ENCODE data around the gene CDK10. TPM values are rescaled to one million over a fixed set of nuclear protein-coding genes. Genes with fewer than 3 reads are reported as not detected.

The CDK10 gene
- total RNA-seq, 1 donor from 2014 or later, result 44.0 TPM

DNA sequence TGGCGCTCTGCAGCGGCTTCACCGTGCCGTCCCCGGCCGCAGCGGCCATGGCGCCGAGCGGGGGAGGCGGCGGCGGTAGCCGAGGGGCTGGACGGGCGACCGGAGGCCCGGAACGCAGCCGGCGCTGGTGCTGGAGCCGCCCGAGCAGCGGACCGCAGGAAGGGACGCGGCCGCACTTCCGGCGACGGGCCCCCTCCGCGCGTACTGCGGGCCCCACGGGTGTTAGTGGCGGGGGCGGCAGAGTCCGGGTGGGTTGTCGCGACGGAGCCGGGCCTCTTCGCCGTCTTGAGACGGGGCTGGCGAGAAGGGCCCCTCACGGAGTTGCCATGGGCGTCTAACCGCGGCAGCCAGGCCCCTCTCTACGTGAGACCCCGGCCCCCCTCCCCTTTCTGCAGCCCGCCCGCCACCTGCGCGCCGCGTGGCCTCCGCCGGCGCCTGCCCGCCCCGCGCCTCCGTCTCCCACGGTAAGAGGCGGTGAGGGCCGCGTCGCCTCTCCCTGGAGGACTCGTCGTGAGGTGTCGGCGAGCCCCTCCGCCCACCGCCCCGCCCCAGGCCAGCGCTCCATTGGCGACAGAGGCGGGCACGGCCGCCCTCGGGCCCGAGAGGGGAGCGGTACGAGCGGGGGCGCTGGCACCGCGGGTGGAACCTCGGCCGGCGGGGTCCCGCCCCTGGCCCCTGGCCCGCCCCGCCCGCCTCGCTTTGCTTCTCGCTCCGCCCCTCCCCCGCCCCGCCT, 34.5 kb downstream of the CDK10 start, which contains the start of the genes VPS9D1 and ZNF276:
VPS9D1 (minus strand) TSS at position 86 of the 733 bp plus-strand sequence; CDS start at position 49, 37 bp downstream.
ZNF276 (plus strand) TSS at position 725 of the 733 bp plus-strand sequence. CDS start 104 bp downstream, outside the sequence.
- Histone ChIP-seq H3K4me3 (peak within 1 kb of the TSS; percentile 80 to 91), H3K27me3 (no peaks in the 10 kb centered on the region), H3K36me3 (peaks cover 0 to 17% of the 10 kb centered on the region in 2 donors), H3K9me3 (no peaks in the 10 kb centered on the region), H3K4me1 (peaks cover 40% of the 10 kb centered on the region), H3K27ac (peak within 1 kb of the TSS; percentile 97)
- TF ChIP-seq POLR2AphosphoS5 (IDR thresholded peaks at IDR 0.05; ENCODE audit: insufficient read depth in 1 of 2, low read depth in 1 of 2) (peak in 1 of 2 donors; percentile 46), POLR2A (IDR thresholded peaks at IDR 0.05) (no peak)
- intact Hi-C loops (cut with DNase I), result loop anchor here (5.0 kb wide), 1 partner anchor 979 kb away; no protein-coding TSS in a partner anchor
- DNase-seq (ENCODE audit: extremely low spot score in 2 of 2), result no peak

DNA sequence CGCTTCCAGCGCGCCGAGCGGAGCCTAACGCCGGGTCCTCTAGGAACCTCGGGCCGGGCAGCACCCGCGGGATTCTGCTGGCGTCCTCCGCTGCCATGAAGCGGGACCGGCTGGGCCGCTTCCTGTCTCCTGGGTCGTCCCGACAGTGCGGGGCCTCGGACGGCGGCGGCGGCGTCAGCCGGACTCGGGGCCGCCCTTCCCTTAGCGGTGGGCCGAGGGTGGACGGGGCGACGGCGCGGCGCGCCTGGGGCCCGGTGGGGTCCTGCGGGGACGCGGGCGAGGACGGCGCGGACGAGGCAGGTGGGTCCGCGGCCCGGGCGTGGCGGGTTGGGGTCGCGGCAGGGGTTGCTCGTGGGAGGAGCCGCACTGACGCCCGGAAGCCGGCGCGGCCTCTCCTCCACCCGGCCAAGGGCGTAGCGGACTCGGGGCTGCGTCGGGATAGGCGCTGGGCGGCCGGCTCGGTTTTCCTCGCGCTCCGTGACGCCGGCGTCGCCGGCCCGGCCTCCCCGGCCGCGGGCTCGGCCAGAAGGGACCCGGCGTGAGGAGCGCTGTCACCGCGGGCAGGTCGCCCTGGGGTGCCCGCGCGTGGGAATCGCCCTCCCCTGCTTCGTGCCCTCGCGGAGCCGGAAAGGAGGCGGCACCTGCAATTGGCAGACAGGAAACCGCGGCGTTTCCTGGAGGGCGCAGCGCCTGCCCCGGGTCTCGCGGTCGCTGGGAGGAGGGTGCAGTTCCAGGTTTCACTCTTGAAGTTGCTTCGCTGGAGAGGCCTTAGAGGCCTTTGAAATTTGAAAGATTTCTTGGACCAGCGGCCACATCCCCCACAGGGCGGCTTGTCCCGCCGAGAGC, 35.3 kb downstream of the CDK10 start:
- TF ChIP-seq POLR2AphosphoS5 (IDR thresholded peaks at IDR 0.05; ENCODE audit: insufficient read depth in 1 of 2, low read depth in 1 of 2) (no peak), POLR2A (IDR thresholded peaks at IDR 0.05) (no peak)
- TF ChIP-seq, protein P1, sequence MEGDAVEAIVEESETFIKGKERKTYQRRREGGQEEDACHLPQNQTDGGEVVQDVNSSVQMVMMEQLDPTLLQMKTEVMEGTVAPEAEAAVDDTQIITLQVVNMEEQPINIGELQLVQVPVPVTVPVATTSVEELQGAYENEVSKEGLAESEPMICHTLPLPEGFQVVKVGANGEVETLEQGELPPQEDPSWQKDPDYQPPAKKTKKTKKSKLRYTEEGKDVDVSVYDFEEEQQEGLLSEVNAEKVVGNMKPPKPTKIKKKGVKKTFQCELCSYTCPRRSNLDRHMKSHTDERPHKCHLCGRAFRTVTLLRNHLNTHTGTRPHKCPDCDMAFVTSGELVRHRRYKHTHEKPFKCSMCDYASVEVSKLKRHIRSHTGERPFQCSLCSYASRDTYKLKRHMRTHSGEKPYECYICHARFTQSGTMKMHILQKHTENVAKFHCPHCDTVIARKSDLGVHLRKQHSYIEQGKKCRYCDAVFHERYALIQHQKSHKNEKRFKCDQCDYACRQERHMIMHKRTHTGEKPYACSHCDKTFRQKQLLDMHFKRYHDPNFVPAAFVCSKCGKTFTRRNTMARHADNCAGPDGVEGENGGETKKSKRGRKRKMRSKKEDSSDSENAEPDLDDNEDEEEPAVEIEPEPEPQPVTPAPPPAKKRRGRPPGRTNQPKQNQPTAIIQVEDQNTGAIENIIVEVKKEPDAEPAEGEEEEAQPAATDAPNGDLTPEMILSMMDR (IDR thresholded peaks at IDR 0.05), result no peak
- intact Hi-C loops (cut with DNase I), result loop anchor here (5.0 kb wide), 1 partner anchor 979 kb away; no protein-coding TSS in a partner anchor
- Histone ChIP-seq H3K36me3 (peaks cover 0 to 22% of the 10 kb centered on the region in 2 donors), H3K4me3 (peak overlapping the region; percentile 80 to 91), H3K9me3 (no peaks in the 10 kb centered on the region), H3K27ac (peak overlapping the region; percentile 97), H3K27me3 (no peaks in the 10 kb centered on the region), H3K4me1 (peaks cover 40% of the 10 kb centered on the region)
- no peak for DNase-seq (ENCODE audit: extremely low spot score in 2 of 2)

DNA sequence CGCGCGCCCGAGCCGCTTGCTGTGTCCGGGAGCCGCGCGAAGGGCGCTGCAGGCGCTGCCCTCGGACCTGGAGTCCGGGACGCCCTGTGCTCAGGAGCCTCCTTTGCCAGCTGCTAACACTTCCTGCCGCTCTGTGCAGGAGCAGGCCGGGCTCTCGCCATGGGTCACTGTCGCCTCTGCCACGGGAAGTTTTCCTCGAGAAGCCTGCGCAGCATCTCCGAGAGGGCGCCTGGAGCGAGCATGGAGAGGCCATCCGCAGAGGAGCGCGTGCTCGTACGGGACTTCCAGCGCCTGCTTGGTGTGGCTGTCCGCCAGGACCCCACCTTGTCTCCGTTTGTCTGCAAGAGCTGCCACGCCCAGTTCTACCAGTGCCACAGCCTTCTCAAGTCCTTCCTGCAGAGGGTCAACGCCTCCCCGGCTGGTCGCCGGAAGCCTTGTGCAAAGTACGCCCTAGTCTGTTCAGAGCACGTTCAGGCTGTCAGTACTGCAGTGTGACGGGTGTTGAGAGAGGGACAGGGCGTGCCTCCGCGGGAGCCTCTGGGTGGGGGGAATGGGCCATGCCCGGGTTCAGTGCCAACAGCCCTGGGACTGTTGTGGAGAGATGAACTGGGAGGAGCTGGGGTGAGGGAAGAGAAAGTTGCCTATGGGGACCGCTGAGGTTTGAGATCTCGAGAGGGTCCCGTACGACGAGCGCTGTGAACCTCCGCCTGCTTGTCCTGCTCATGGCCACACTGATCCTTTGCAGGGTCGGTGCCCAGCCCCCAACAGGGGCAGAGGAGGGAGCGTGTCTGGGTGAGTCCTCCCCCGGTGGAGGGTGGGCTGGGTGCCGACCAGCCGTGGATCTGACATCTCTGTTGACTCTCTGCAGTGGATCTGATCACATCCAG, 36.1 kb downstream of the CDK10 start:
- H3K36me3 ChIP-seq, result peaks cover 0 to 26% of the 10 kb centered on the region in 2 donors
- DNase-seq (ENCODE audit: extremely low spot score in 2 of 2), result no peak
- intact Hi-C loops (cut with DNase I), result loop anchor here (5.0 kb wide), 1 partner anchor 980 kb away; no protein-coding TSS in a partner anchor
- peak overlapping the region; percentile 80 to 91 for H3K4me3 ChIP-seq
- TF ChIP-seq POLR2AphosphoS5 (IDR thresholded peaks at IDR 0.05; ENCODE audit: insufficient read depth in 1 of 2, low read depth in 1 of 2), result peak in 1 of 2 donors; percentile 44
- TF ChIP-seq POLR2A (IDR thresholded peaks at IDR 0.05), result no peak
- TF ChIP-seq, protein P1 (IDR thresholded peaks at IDR 0.05), result no peak
- no peaks in the 10 kb centered on the region for H3K9me3 ChIP-seq
- no peaks in the 10 kb centered on the region for H3K27me3 ChIP-seq
- H3K27ac ChIP-seq, result peak overlapping the region; percentile 97
- peaks cover 40% of the 10 kb centered on the region for H3K4me1 ChIP-seq

DNA sequence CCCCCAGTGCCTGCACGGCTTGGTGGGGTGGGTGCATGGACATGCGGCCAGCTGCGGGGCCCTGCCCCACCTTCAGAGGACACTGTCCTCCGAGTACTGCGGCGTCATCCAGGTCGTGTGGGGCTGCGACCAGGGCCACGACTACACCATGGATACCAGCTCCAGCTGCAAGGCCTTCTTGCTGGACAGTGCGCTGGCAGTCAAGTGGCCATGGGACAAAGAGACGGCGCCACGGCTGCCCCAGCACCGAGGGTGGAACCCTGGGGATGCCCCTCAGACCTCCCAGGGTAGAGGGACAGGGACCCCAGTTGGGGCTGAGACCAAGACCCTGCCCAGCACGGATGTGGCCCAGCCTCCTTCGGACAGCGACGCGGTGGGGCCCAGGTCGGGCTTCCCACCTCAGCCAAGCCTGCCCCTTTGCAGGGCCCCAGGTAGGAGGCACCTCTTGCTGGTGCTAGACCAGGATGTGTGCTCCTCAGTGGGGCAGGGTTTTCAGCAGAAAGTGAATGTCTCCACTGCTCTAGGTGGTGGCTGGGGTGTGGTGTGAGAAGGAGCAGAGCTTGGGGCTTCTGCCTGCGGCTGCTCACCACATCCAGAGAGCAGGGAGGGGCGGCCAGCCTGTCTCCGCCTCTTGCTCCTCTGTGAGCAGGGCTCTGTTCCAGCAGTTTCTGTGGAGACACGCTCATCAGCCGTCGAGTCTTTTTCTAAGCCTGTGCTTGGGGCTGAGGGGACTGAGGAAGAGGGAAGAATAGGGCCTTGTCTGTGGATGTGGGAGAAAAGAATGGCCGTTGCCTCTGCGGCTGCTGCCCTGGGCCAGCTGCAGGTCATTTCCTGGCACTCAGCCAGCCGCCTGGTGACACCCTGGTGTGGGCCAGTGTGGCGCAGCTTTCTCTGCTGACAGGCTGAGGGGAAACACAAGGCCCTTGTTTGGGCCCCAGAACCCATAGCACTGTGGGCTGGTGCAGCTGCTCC, 37.1 kb downstream of the CDK10 start:
- no peak for DNase-seq (ENCODE audit: extremely low spot score in 2 of 2)
- TF ChIP-seq POLR2A (IDR thresholded peaks at IDR 0.05) (no peak), POLR2AphosphoS5 (IDR thresholded peaks at IDR 0.05; ENCODE audit: insufficient read depth in 1 of 2, low read depth in 1 of 2) (no peak)
- TF ChIP-seq, protein P1 (IDR thresholded peaks at IDR 0.05), result no peak
- Histone ChIP-seq H3K9me3 (no peaks in the 10 kb centered on the region), H3K27me3 (no peaks in the 10 kb centered on the region), H3K4me3 (peak overlapping the region; percentile 80 to 91), H3K36me3 (peaks cover 0 to 28% of the 10 kb centered on the region in 2 donors), H3K27ac (no peak overlapping the region), H3K4me1 (peaks cover 40% of the 10 kb centered on the region)
- intact Hi-C loops (cut with DNase I), result loop anchor here (5.0 kb wide), 1 partner anchor 981 kb away; no protein-coding TSS in a partner anchor
